Sigmoid colon (tissue), 7 donors: ENCODE measurements around the gene RPS8. TPM values are rescaled to one million over a fixed set of nuclear protein-coding genes. Genes with fewer than 3 reads are reported as not detected.
A peak's percentile ranks its signal among the peaks of the same experiment; 100 is the strongest.
"Not testable (repeated sequence)": the region's sequence is repeated elsewhere in the genome, so short reads cannot be mapped to it uniquely, and the experiment has no call there.

ENCODE experiments used
- DNase-seq: peaks from one replicate; pipeline ENCODE4 v3.0.0-alpha.2; 2019
- H3K27ac ChIP-seq, 4 donors: fragments of 200-600 bp; sonication (generic); one replicate each; pipeline ENCODE4 v1.5.1; 2016 to 2019; ENCODE audit warnings: mild to moderate bottlenecking in 1 of 4
- H3K27me3 ChIP-seq, 3 donors: fragments of 200-600 bp; sonication (generic); one replicate each; pipeline ENCODE4 v1.5.1; 2019; ENCODE audit warnings: mild to moderate bottlenecking in 1 of 3
- H3K36me3 ChIP-seq, 4 donors: fragments of 200-600 bp; sonication (generic); one replicate each; pipeline ENCODE4 v1.5.1; 2016 to 2019
- H3K4me1 ChIP-seq, 4 donors: fragments of 200-600 bp; sonication (generic); one replicate each; pipeline ENCODE4 v1.5.1; 2017 to 2019
- H3K4me3 ChIP-seq, 4 donors: fragments of 200-600 bp; sonication (generic); one replicate each; pipeline ENCODE4 v1.5.1; 2017 to 2019; ENCODE audit warnings: mild to moderate bottlenecking in 2 of 4, moderate library complexity in 1 of 4
- H3K9me3 ChIP-seq, 4 donors: fragments of 200-600 bp in 3 of 4; sonication (generic) in 3 of 4; one replicate each; pipeline versions ENCODE4 v1.5.1 to v1.6.1; 2013 to 2019
- CTCF ChIP-seq, 4 experiments: fragments of 450-650 bp in 3 of 4; fragments of 200-600 bp in 1 of 4; IDR thresholded peaks; one replicate each; pipeline ENCODE4 v1.5.1; 2016 to 2019; ENCODE audit warnings: antibody characterized with exemption in 4 of 4, mild to moderate bottlenecking in 3 of 4, moderate library complexity in 2 of 4
- EP300 ChIP-seq, 4 donors: sonication (generic); formaldehyde crosslinking; IDR thresholded peaks; one replicate each; pipeline ENCODE4 v1.6.1; 2017; ENCODE audit warnings: antibody characterized with exemption in 4 of 4
- POLR2A ChIP-seq, 2 donors: fragments of 450-650 bp; IDR thresholded peaks; one replicate each; pipeline ENCODE4 v1.6.1; 2016; ENCODE audit warnings: antibody characterized with exemption in 2 of 2, mild to moderate bottlenecking in 2 of 2, moderate library complexity in 2 of 2
- POLR2AphosphoS5 ChIP-seq, 4 donors: sonication (generic); formaldehyde crosslinking; IDR thresholded peaks; one replicate each; pipeline ENCODE4 v1.6.1; 2017; ENCODE audit warnings: antibody characterized with exemption in 4 of 4
- WGBS, 2 donors: extraction: QIAGEN DNeasy Blood & Tissue Kit; methylation state at CpG; one replicate each; pipeline ENCODE4 v1.1.7; 2013; 5-methylcytosine and 5-hydroxymethylcytosine counted together
- intact Hi-C: fragments of 100-400 bp; cut with DNase I; formaldehyde crosslinking; loops from one replicate; pipeline ENCODE4 v1.15.1; 2023
- polyA plus RNA-seq, 3 donors: library from polyadenylated mRNA; stranded (reverse); fragments of 200-250 nt; gene quantifications; one replicate each; pipeline ENCODE4 v1.2.3, GENCODE V29; 2013
- total RNA-seq, 4 donors: library from RNA; depleted of rRNA; stranded (reverse); fragments of >200 nt; gene quantifications; one replicate each; pipeline ENCODE4 v1.1.0, GENCODE V29; 2016
- donor health status: healthy with polysubstance abuse.
- donor health status: Bipolar disorder and iron deficiency.
- donor health status: healthy.

Gene RPS8
- total and polyA plus RNA-seq, 7 donors, result 1,996 to 3,717 (median 2,845) TPM

DNA sequence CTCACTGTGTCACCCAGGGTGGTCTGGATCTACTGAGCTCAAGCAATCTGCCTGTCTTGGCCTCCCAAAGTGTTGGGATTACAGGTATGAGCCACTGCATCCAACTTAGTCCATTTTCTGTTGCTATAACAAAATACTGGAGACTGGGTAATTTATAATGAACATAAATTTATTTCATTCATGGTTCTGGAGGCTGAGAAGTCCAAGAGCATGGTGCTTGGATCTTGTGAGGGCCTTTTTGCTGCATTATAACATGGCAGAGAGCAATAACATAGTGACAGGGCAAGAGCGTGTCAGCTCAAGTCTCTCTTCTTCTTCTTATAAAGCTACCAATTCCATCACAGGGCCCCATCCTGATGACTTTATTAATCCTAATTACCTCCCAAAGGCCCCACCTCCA lies 39.3 kb upstream of the RPS8 start:
- 98 to 100% methylated on average over 1 of the region's 1 CpG for WGBS, 2 donors
- intact Hi-C loops, result no loop called here
- no peak for DNase-seq
- Histone ChIP-seq H3K36me3 (no peaks in the 10 kb centered on the region), H3K27me3 (no peaks in the 10 kb centered on the region), H3K9me3 (no peaks in the 10 kb centered on the region), H3K4me3 (no peak overlapping the region), H3K4me1 (peaks cover 0 to 9% (median 6%) of the 10 kb centered on the region in 4 donors), H3K27ac (no peak overlapping the region)
- TF ChIP-seq EP300 (IDR thresholded peaks at IDR 0.05) (no peak), POLR2A (IDR thresholded peaks at IDR 0.05) (no peak), POLR2AphosphoS5 (IDR thresholded peaks at IDR 0.05) (no peak), CTCF (IDR thresholded peaks at IDR 0.05) (no peak)

DNA sequence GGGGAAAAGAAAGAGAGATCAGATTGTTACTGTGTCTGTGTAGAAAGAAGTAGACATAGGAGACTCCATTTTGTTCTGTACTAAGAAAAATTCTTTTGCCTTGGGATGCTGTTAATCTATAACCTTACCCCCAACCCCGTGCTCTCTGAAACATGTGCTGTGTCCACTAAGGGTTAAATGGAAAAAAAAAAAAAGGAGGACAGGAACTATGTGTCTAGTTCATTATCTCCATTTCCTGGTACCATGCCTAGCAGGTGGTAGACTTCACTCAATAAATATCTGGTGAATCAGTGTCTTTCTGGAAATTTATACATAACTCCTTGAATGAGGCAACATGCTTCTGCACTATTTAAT lies 36.4 kb upstream of the RPS8 start:
- WGBS, 2 donors, result 48% methylated on average over 1 of the region's 1 CpG

DNA sequence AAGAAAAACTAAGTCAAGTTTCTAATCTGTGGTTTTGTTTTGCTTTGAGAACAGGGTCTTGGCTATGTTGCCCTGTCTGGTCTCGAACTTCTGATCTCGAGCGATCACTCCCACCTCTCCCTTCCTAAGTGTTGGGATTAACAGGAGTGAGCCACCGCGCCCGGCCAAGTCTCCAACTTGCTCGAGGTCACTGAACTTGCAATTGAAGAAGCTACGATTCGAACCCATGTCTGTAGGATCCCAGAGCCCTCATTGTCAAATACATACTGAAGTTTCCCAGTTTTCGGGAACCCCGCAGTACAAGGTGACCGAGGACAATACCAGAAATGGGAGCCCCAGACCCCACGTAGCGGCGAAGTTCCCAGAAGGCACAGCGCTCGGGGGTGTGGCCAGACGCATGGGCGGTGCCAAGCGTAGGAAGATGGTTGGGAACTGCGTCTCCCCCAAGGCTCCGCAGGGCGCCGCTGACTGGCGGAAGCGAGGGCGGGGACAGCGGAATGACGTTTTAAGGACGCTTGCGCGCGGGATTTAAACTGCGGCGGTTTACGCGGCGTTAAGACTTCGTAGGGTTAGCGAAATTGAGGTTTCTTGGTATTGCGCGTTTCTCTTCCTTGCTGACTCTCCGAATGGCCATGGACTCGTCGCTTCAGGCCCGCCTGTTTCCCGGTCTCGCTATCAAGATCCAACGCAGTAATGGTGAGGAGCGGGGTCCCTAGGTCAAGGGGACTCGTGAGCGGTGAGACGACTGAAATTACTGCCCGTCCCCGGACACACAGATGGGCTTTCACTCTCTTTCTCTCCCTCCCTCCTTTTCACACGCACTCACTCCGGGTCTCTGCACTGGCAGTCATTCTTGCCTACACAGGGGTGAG lies 35.8 kb upstream of the RPS8 start, which contains the start of gene KIF2C:
Gene KIF2C (plus strand): TSS at position 531 of the 872 bp plus-strand sequence. CDS start 96 bp downstream, at position 627.
- H3K4me3 ChIP-seq, result peak within 1 kb of the TSS; percentile 41 to 57 (median 52)
- peaks cover 0 to 8% (median 6%) of the 10 kb centered on the region in 4 donors for H3K4me1 ChIP-seq
- peak; percentile 98 for DNase-seq
- no peaks in the 10 kb centered on the region for H3K27me3 ChIP-seq
- 0% methylated on average over 57 of the region's 57 CpGs for WGBS, 2 donors
- peak; percentile 87 to 95 (median 91) for TF ChIP-seq POLR2AphosphoS5 (IDR thresholded peaks at IDR 0.05)
- peak in 2 of 4 donors; percentile 2 to 54 for TF ChIP-seq EP300 (IDR thresholded peaks at IDR 0.05)
- peak; percentile 57 to 74 for TF ChIP-seq POLR2A (IDR thresholded peaks at IDR 0.05)
- no peak for TF ChIP-seq CTCF (IDR thresholded peaks at IDR 0.05)
- intact Hi-C loops, result loop anchor here (2.0 kb wide), 1 partner anchor 35 kb away; the partner anchor contains the start of gene RPS8
- H3K36me3 ChIP-seq, result no peaks in the 10 kb centered on the region
- peak within 1 kb of the TSS; percentile 82 to 89 (median 86) for H3K27ac ChIP-seq
- H3K9me3 ChIP-seq, result no peaks in the 10 kb centered on the region

More for the DNA sequence above, 36.4 kb upstream of the RPS8 start:
- DNase-seq, H3K27me3 ChIP-seq, H3K4me1 ChIP-seq, intact Hi-C loops, H3K9me3 ChIP-seq, H3K36me3 ChIP-seq: not testable (repeated sequence)
- peak overlapping the region; percentile 82 to 89 (median 86) for H3K27ac ChIP-seq
- H3K4me3 ChIP-seq, result peak overlapping the region; percentile 41 to 57 (median 52)

DNA sequence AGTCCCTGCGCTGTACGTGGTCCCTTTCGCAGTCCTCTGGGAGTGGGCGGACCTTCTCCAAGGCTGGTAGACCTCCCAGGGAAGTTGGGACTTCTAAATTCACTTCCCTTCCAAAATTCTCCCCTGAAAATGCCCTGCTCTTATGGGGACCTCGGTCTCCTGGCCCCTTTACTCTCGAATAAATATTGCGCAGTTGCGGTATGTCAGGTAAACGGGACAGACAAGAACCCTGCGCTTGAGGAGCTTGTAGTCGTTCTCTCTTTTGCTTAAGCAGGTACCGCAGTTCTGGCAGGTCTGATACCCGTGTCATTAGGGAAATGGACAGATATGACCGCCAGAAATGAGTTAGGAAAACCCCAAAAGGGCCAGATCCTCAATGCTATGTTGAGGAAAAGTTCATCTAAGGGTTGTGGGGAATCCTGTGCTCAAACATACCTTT lies 35.1 kb upstream of the RPS8 start:
- 2 to 6% methylated on average over 14 of the region's 14 CpGs for WGBS, 2 donors
- Histone ChIP-seq H3K27ac (peak overlapping the region in 2 of 4 donors; percentile 87 to 89), H3K4me1 (peaks cover 0 to 8% (median 6%) of the 10 kb centered on the region in 4 donors), H3K9me3 (no peaks in the 10 kb centered on the region), H3K36me3 (no peaks in the 10 kb centered on the region), H3K27me3 (no peaks in the 10 kb centered on the region), H3K4me3 (peak overlapping the region in 3 of 4 donors; percentile 51 to 57 (median 53))
- TF ChIP-seq POLR2A (IDR thresholded peaks at IDR 0.05), result no peak
- no peak for TF ChIP-seq POLR2AphosphoS5 (IDR thresholded peaks at IDR 0.05)
- no peak for TF ChIP-seq CTCF (IDR thresholded peaks at IDR 0.05)
- no peak for TF ChIP-seq EP300 (IDR thresholded peaks at IDR 0.05)
- no peak for DNase-seq
- intact Hi-C loops, result loop anchor here (2.0 kb wide), 1 partner anchor 35 kb away; the partner anchor contains the start of gene RPS8

DNA sequence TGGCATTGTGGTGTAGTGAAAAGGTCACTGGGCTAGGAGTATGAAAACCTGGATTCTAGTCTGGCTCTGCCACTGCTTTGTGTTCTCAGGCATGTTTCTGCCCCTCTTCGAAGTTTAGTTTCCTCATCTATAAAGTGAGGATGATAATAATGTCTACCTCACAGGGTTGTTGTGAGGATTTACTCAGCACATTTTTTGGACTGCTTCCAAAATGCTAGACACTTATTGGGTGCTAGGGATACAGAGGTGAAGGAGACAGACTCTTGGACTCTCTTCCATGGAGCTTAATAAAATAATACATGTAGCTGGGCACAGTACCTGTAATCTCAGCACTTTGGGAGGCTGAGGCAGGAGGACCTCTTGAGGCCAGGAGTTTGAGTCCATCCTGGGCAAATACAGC lies 32.1 kb upstream of the RPS8 start:
- intact Hi-C loops, result no loop called here
- Histone ChIP-seq H3K9me3 (no peaks in the 10 kb centered on the region), H3K36me3 (no peaks in the 10 kb centered on the region), H3K27me3 (no peaks in the 10 kb centered on the region), H3K4me1 (peaks cover 0 to 8% (median 6%) of the 10 kb centered on the region in 4 donors), H3K4me3 (no peak overlapping the region), H3K27ac (no peak overlapping the region)
- WGBS, 2 donors, result 55 to 79% methylated on average over 1 of the region's 1 CpG
- TF ChIP-seq EP300 (IDR thresholded peaks at IDR 0.05), result no peak
- no peak for TF ChIP-seq POLR2AphosphoS5 (IDR thresholded peaks at IDR 0.05)
- TF ChIP-seq CTCF (IDR thresholded peaks at IDR 0.05), result no peak
- no peak for TF ChIP-seq POLR2A (IDR thresholded peaks at IDR 0.05)
- DNase-seq, result no peak
